H9 (cell line): ENCODE measurements around the gene GNLY. TPM values are rescaled to one million over a fixed set of nuclear protein-coding genes. Genes with fewer than 3 reads are reported as not detected.

Experiments used
- DNase-seq: peaks from one replicate; pipeline ENCODE4 v3.0.0-alpha.2; 2017
- H2AFZ ChIP-seq: one replicate; pipeline ENCODE4 v1.6.1; 2013; ENCODE audit warnings: mild to moderate bottlenecking, low read length, control low read depth, moderate library complexity
- H2AK5ac ChIP-seq: 2 replicates; pipeline ENCODE4 v1.6.1; 2013; ENCODE audit warnings: low read length, control low read depth, mixed read lengths; ENCODE audit not compliant: insufficient read length
- H2BK120ac ChIP-seq: one replicate; pipeline ENCODE4 v1.6.1; 2013; ENCODE audit warnings: low read depth, mild to moderate bottlenecking, low read length, control low read depth, inconsistent platforms; ENCODE audit not compliant: poor library complexity, severe bottlenecking
- H2BK12ac ChIP-seq: 2 replicates; pipeline ENCODE4 v1.6.1; 2013; ENCODE audit warnings: low read length, control low read depth, mixed read lengths, low read depth; ENCODE audit not compliant: insufficient read length
- H2BK15ac ChIP-seq: 2 replicates; pipeline ENCODE4 v1.6.1; 2013; ENCODE audit warnings: low read depth, low read length, control low read depth
- H2BK20ac ChIP-seq: one replicate; pipeline ENCODE4 v1.6.1; 2013; ENCODE audit warnings: low read depth, mild to moderate bottlenecking, low read length, control low read depth, inconsistent platforms; ENCODE audit not compliant: poor library complexity, severe bottlenecking
- H2BK5ac ChIP-seq: 2 replicates; pipeline ENCODE4 v1.6.1; 2013; ENCODE audit warnings: low read length, control low read depth, mixed read lengths; ENCODE audit not compliant: insufficient read length
- H3K14ac ChIP-seq: 2 replicates; pipeline ENCODE4 v1.6.1; 2013; ENCODE audit warnings: low read length, control low read depth; ENCODE audit not compliant: insufficient read depth
- H3K18ac ChIP-seq: 2 replicates; pipeline ENCODE4 v1.6.1; 2013; ENCODE audit warnings: low read depth, mild to moderate bottlenecking, mixed read lengths, low read length, control low read depth; ENCODE audit not compliant: insufficient read length
- H3K23ac ChIP-seq: 2 replicates; pipeline ENCODE4 v1.6.1; 2013; ENCODE audit warnings: low read length, control low read depth, mixed read lengths, low read depth; ENCODE audit not compliant: insufficient read length
- H3K23me2 ChIP-seq: 2 replicates; pipeline ENCODE4 v1.6.1; 2013; ENCODE audit warnings: low read depth, mild to moderate bottlenecking, mixed read lengths, low read length, control low read depth; ENCODE audit not compliant: insufficient read length, poor library complexity, severe bottlenecking
- H3K27ac ChIP-seq: 2 replicates; pipeline ENCODE4 v1.5.1; 2013; ENCODE audit warnings: low read length, control low read depth, mixed read lengths, low read depth; ENCODE audit not compliant: insufficient read length
- H3K27me3 ChIP-seq: 2 replicates; pipeline ENCODE4 v1.6.1; 2013; ENCODE audit warnings: low read length, control low read depth, inconsistent platforms; ENCODE audit not compliant: insufficient read depth
- H3K4ac ChIP-seq: 2 replicates; pipeline ENCODE4 v1.6.1; 2013; ENCODE audit warnings: low read depth, mild to moderate bottlenecking, control low read depth, inconsistent platforms, low read length, moderate library complexity
- H3K4me1 ChIP-seq: 2 replicates; pipeline ENCODE4 v1.6.1; 2013; ENCODE audit warnings: low read length, control low read depth, inconsistent platforms; ENCODE audit not compliant: insufficient read depth
- H3K4me2 ChIP-seq: 2 replicates; pipeline ENCODE4 v1.6.1; 2013; ENCODE audit warnings: low read length, control low read depth, mixed read lengths; ENCODE audit not compliant: insufficient read length, insufficient read depth
- H3K56ac ChIP-seq: 2 replicates; pipeline ENCODE4 v1.6.1; 2013; ENCODE audit warnings: low read depth, mild to moderate bottlenecking, mixed read lengths, low read length, control low read depth; ENCODE audit not compliant: insufficient read length
- H3K79me1 ChIP-seq: 2 replicates; pipeline ENCODE4 v1.6.1; 2013; ENCODE audit warnings: low read depth, mild to moderate bottlenecking, moderate library complexity, low read length, control low read depth, inconsistent platforms; ENCODE audit not compliant: insufficient read depth, poor library complexity, severe bottlenecking
- H3K79me2 ChIP-seq: 2 replicates; pipeline ENCODE4 v1.6.1; 2013; ENCODE audit warnings: low read length, control low read depth, inconsistent platforms; ENCODE audit not compliant: insufficient read depth
- H3K9ac ChIP-seq: 2 replicates; pipeline ENCODE4 v1.6.1; 2013; ENCODE audit warnings: low read length, control low read depth, mixed read lengths; ENCODE audit not compliant: insufficient read length; ENCODE audit errors: extremely low read depth
- H3K9me3 ChIP-seq: one replicate; pipeline ENCODE4 v1.6.1; 2013; ENCODE audit warnings: low read depth, low read length, inconsistent platforms; ENCODE audit not compliant: control insufficient read depth
- H3T11ph ChIP-seq: one replicate; pipeline ENCODE4 v1.6.1; 2013; ENCODE audit warnings: mild to moderate bottlenecking, low read length, control low read depth, inconsistent platforms
- H4K20me1 ChIP-seq: one replicate; pipeline ENCODE4 v1.6.1; 2013; ENCODE audit not compliant: control insufficient read depth, insufficient read length, insufficient read depth
- H4K5ac ChIP-seq: 2 replicates; pipeline ENCODE4 v1.6.1; 2013; ENCODE audit warnings: low read depth, mild to moderate bottlenecking, mixed read lengths, low read length, control low read depth; ENCODE audit not compliant: insufficient read length
- H4K8ac ChIP-seq: replicated peaks from 2 replicates; pipeline ENCODE4 v1.6.1; 2013; ENCODE audit warnings: low read length, control low read depth, mixed read lengths, low read depth; ENCODE audit not compliant: insufficient read length
- H4K91ac ChIP-seq: 2 replicates; pipeline ENCODE4 v1.6.1; 2013; ENCODE audit warnings: low read depth, mild to moderate bottlenecking, moderate library complexity, mixed read lengths, low read length, control low read depth; ENCODE audit not compliant: insufficient read length
- H3K27ac Mint-ChIP-seq, 3 experiments: 2 replicates in 2 of 3; 3 replicates in 1 of 3; pipeline ENCODE4 v1.8.0; 2020 to 2021; ENCODE audit warnings: mixed read lengths in 3 of 3, mild to moderate bottlenecking in 1 of 3, moderate library complexity in 1 of 3
- H3K27me3 Mint-ChIP-seq: 2 replicates; pipeline ENCODE4 v1.8.0; 2021; ENCODE audit warnings: low read depth, mild to moderate bottlenecking, moderate library complexity, mixed read lengths
- H3K36me3 Mint-ChIP-seq, 3 experiments: 2 replicates in 2 of 3; 3 replicates in 1 of 3; pipeline ENCODE4 v1.8.0; 2020 to 2021; ENCODE audit warnings: low read depth in 3 of 3, mixed read lengths in 3 of 3; ENCODE audit not compliant: insufficient read depth in 1 of 3
- H3K4me1 Mint-ChIP-seq, 2 experiments: 2 replicates each; pipeline ENCODE4 v1.8.0; 2020; ENCODE audit warnings: mixed read lengths in 2 of 2
- H3K4me3 Mint-ChIP-seq, 2 experiments: 2 replicates in 1 of 2; 3 replicates in 1 of 2; pipeline ENCODE4 v1.8.0; 2020 to 2021; ENCODE audit warnings: mild to moderate bottlenecking in 2 of 2, mixed read lengths in 2 of 2, moderate library complexity in 1 of 2
- H3K9me3 Mint-ChIP-seq, 2 experiments: 2 replicates in 1 of 2; 3 replicates in 1 of 2; pipeline ENCODE4 v1.8.0; 2020; ENCODE audit warnings: mild to moderate bottlenecking in 2 of 2, mixed read lengths in 2 of 2, moderate library complexity in 1 of 2
- WGBS: extraction: QIAGEN DNeasy Blood & Tissue Kit; methylation state at CpG from one replicate; pipeline ENCODE4 v1.1.7; 2013; ENCODE audit warnings: missing lambda C conversion rate, low lambda C conversion rate, mixed read lengths; ENCODE audit not compliant: insufficient read length; ENCODE audit errors: extremely low coverage; 5-methylcytosine and 5-hydroxymethylcytosine counted together
- total RNA-seq: library from RNA; stranded (reverse); gene quantifications from 2 replicates; pipeline ENCODE4 v1.2.1, GENCODE V29; 2021
- TF ChIP-seq, protein P1 (sequence below): fragments of 200-600 bp; sonication (generic); conservative IDR thresholded peaks from 3 replicates; pipeline ENCODE4 v1.8.0; 2021; ENCODE audit warnings: antibody characterized with exemption, mild to moderate bottlenecking

Gene GNLY
- total RNA-seq, 1 experiment from 2014 or later, result not detected

DNA sequence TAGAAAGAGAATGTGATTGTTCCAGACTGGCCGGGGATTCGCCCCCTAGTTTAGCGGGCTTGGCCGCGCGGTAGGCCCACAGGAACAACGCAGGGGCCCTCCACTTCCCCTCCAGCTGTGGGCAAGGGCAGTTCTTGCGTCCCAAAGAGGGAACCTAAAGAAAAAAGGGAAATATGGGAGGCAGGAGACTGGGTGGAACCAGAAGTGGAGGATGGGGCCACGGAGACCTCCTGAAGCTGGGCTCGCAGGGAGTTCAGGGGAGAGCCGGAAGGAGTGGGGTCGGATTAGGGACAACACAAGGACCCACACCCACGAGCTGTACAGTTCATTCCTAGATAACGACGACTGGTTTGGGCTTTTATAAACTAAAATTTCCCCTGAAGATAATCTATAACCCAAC lies 18.2 kb downstream of the GNLY start:
- H3K23ac ChIP-seq, result no peak overlapping the region
- no peak overlapping the region for H3K9ac ChIP-seq
- Mint-ChIP-seq H3K4me1 (peaks cover 2 to 7% of the 10 kb centered on the region in 2 experiments), H3K27me3 (peaks cover 23% of the 10 kb centered on the region), H3K36me3 (no peaks in the 10 kb centered on the region), H3K9me3 (no peaks in the 10 kb centered on the region; a peak in 1 of 5 replicates), H3K4me3 (no peak overlapping the region), H3K27ac (no peak overlapping the region)
- no peaks in the 10 kb centered on the region for H4K20me1 ChIP-seq
- H2BK15ac ChIP-seq, result no peak overlapping the region
- no peaks in the 10 kb centered on the region for H3K23me2 ChIP-seq
- no peaks in the 10 kb centered on the region for H3K79me1 ChIP-seq
- H3K4me2 ChIP-seq, result no peak overlapping the region
- TF ChIP-seq, protein P1, sequence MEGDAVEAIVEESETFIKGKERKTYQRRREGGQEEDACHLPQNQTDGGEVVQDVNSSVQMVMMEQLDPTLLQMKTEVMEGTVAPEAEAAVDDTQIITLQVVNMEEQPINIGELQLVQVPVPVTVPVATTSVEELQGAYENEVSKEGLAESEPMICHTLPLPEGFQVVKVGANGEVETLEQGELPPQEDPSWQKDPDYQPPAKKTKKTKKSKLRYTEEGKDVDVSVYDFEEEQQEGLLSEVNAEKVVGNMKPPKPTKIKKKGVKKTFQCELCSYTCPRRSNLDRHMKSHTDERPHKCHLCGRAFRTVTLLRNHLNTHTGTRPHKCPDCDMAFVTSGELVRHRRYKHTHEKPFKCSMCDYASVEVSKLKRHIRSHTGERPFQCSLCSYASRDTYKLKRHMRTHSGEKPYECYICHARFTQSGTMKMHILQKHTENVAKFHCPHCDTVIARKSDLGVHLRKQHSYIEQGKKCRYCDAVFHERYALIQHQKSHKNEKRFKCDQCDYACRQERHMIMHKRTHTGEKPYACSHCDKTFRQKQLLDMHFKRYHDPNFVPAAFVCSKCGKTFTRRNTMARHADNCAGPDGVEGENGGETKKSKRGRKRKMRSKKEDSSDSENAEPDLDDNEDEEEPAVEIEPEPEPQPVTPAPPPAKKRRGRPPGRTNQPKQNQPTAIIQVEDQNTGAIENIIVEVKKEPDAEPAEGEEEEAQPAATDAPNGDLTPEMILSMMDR, result no peak
- H3K27me3 ChIP-seq, result peaks cover 3% of the 10 kb centered on the region; the same call in 1 of the 2 replicates
- H2AK5ac ChIP-seq, result no peak overlapping the region
- H3K4me1 ChIP-seq, result no peaks in the 10 kb centered on the region
- H3K14ac ChIP-seq, result no peak overlapping the region
- no peak overlapping the region for H2BK20ac ChIP-seq
- H4K8ac ChIP-seq, result no peak overlapping the region
- H3K4ac ChIP-seq, result no peak overlapping the region
- no peak overlapping the region for H3K27ac ChIP-seq
- DNase-seq, result no peak
- no peak overlapping the region for H3T11ph ChIP-seq
- no peak overlapping the region for H4K5ac ChIP-seq
- no peak overlapping the region for H2BK120ac ChIP-seq
- H3K79me2 ChIP-seq, result no peaks in the 10 kb centered on the region
- no peaks in the 10 kb centered on the region for H3K9me3 ChIP-seq
- H4K91ac ChIP-seq, result no peak overlapping the region
- WGBS, result no CpG with 5 or more reads among the region's 15 CpGs
- H2BK5ac ChIP-seq, result no peak overlapping the region
- H2AFZ ChIP-seq, result no peak overlapping the region
- no peak overlapping the region for H2BK12ac ChIP-seq
- no peak overlapping the region for H3K56ac ChIP-seq
- H3K18ac ChIP-seq, result no peak overlapping the region
